GM12801 (cell line): ENCODE measurements around the gene GARIN1A.

ENCODE experiments used
- TF ChIP-seq, protein P1 (sequence below): IDR thresholded peaks from one replicate; pipeline ENCODE4 v1.5.1; 2011; ENCODE audit warnings: control low read depth; ENCODE audit not compliant: insufficient read length; ENCODE audit errors: extremely low read depth

The GARIN1A gene

DNA sequence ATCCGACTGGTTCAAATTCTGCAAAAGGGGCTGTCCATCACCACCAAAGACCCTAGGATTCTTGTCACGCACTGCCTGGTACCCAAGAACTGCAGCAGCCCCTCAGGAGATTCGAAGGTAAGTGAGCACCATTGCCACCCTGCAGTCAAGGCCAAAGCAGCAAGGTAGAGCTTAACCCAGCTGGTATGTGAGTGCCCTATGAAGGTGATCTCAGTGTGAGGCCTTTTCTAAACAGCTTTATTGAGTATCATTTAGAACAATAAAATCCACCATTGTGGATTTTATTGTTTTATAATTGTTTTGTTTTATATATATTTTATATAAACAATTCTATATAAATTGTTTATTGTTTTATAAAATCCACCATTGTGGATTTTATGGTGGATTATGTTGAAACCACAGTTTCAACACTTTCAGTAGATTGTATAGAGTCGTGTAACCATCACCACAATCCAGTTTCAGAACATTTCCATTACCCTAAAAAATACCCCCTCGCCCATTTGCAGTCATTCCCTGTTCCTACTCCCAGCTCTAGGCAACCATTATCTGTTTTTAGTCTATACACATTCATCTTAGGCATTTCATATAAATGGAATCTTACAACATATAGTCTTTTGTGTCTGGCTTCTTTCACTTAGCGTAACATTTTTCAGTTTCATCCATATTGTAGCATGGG lies 47.0 kb downstream of the GARIN1A start:
- TF ChIP-seq, protein P1, sequence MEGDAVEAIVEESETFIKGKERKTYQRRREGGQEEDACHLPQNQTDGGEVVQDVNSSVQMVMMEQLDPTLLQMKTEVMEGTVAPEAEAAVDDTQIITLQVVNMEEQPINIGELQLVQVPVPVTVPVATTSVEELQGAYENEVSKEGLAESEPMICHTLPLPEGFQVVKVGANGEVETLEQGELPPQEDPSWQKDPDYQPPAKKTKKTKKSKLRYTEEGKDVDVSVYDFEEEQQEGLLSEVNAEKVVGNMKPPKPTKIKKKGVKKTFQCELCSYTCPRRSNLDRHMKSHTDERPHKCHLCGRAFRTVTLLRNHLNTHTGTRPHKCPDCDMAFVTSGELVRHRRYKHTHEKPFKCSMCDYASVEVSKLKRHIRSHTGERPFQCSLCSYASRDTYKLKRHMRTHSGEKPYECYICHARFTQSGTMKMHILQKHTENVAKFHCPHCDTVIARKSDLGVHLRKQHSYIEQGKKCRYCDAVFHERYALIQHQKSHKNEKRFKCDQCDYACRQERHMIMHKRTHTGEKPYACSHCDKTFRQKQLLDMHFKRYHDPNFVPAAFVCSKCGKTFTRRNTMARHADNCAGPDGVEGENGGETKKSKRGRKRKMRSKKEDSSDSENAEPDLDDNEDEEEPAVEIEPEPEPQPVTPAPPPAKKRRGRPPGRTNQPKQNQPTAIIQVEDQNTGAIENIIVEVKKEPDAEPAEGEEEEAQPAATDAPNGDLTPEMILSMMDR: no peak

DNA sequence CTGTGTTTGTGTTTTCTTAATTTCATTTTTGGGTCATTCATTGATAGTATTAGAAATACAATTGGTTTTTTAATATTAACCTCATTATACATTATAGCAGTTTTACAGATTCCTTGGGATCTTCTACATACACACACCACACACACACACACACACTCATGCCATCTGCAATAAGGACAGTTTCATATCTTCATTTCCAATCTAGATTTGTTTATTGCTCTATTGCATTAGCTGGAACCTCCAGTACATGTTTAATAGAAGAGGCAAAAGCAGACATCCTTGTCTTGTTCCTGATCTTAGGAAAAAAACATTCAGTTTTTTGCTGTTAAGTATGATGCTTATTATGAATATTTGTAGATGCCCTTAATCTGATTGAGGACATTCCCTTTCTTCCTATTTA lies 49.3 kb downstream of the GARIN1A start:
- TF ChIP-seq, protein P1: no peak
